ENCODE data around the gene SLC4A8.

Gene SLC4A8

DNA sequence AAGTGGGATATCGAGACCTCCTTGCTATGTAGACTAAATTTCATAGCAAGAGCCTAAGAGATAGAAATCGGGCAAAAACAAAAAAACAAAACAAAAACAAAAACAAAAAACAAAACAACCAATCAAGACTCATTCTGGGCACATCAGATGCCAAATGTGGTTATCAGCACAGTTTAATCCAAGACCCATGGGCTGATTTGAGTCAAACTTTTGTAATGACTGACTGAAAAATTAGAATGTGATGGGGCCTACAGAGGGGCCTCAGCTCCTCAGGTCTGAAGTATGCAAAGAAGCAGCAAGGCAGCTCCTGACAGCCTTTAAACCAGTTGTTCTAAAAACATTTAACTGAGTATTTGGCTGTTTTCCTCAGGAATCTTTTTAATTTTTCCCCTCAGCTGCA is 49.3 kb downstream of the SLC4A8 start:
- no peak overlapping the region for H3K4me2 ChIP-seq (ENCODE audit: low read length, poor library complexity, severe bottlenecking)
- DNase-seq = no peak
- no peak overlapping the region for H3K27ac ChIP-seq (ENCODE audit: low read length, poor library complexity, severe bottlenecking)
- H4K91ac ChIP-seq (ENCODE audit: low read length) = no peak overlapping the region
- H3K9ac ChIP-seq (ENCODE audit: low read length) = no peak overlapping the region
- H3K4ac ChIP-seq (ENCODE audit: low read depth in 1 of 2, low read length in 2 of 2) = no peak overlapping the region
- no peak overlapping the region for H2AFZ ChIP-seq (ENCODE audit: low read depth, low read length)
- H3K23ac ChIP-seq (ENCODE audit: low read length in 2 of 2) = no peak overlapping the region
- H2BK12ac ChIP-seq (ENCODE audit: low read length in 2 of 2) = no peak overlapping the region
- H3K36me3 ChIP-seq (ENCODE audit: control insufficient read depth in 1 of 2, insufficient read depth in 2 of 2, low read depth in 1 of 2, low read length in 2 of 2) = no peaks in the 10 kb centered on the region
- no peaks in the 10 kb centered on the region for H3K27me3 ChIP-seq (ENCODE audit: control insufficient read depth in 1 of 2, insufficient read depth in 1 of 2, low read length in 2 of 2)
- H2BK120ac ChIP-seq (ENCODE audit: low read depth, low read length) = no peak overlapping the region
- no peak overlapping the region for H2AK5ac ChIP-seq (ENCODE audit: low read length, severe bottlenecking)
- no peak overlapping the region for H3K4me3 ChIP-seq (ENCODE audit: insufficient read depth in 1 of 2, low read depth in 1 of 2, low read length in 2 of 2)
- H3K4me1 ChIP-seq (ENCODE audit: control insufficient read depth, insufficient read depth, low read depth, low read length) = no peaks in the 10 kb centered on the region
- H2BK15ac ChIP-seq (ENCODE audit: low read depth, poor library complexity, severe bottlenecking) = no peak overlapping the region
- no peak overlapping the region for H4K8ac ChIP-seq (ENCODE audit: low read length)
- no peak overlapping the region for H2BK5ac ChIP-seq (ENCODE audit: low read depth, low read length, poor library complexity, severe bottlenecking)
- no peak overlapping the region for H3K18ac ChIP-seq (ENCODE audit: low read depth in 1 of 2, low read length in 2 of 2)
- no peaks in the 10 kb centered on the region for H3K9me3 ChIP-seq (ENCODE audit: control insufficient read depth, low read length)
- 100% methylated on average over 2 of the region's 2 CpGs for WGBS
- H3K79me1 ChIP-seq (replicated peaks; ENCODE audit: low read length, poor library complexity, severe bottlenecking) = no peaks in the 10 kb centered on the region
- no peak overlapping the region for H3K14ac ChIP-seq (ENCODE audit: low read length in 2 of 2)

DNA sequence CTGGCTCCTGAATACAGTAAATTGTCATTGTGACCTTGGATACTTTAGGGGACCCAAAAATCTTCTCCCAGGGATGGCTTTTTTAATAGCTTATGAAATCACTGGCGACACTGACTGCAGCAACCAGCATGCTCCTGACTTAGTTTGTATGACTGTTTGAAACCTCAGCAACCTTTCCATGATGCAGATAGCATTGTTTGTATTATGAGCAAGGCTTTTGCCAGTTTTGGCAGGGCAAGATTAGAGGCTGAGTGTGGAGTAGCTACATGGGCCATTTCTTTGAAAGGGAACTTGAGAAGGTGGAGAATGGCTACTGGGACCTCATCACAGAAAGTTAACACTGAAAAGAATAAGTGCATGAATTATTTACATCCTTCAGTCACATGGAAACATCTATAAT is 50.9 kb downstream of the SLC4A8 start:
- H3K4me2 ChIP-seq (ENCODE audit: low read length, poor library complexity, severe bottlenecking) = no peak overlapping the region
- H3K79me1 ChIP-seq (replicated peaks; ENCODE audit: low read length, poor library complexity, severe bottlenecking) = no peaks in the 10 kb centered on the region
- no peak overlapping the region for H2AK5ac ChIP-seq (ENCODE audit: low read length, severe bottlenecking)
- no peaks in the 10 kb centered on the region for H3K27me3 ChIP-seq (ENCODE audit: control insufficient read depth in 1 of 2, insufficient read depth in 1 of 2, low read length in 2 of 2)
- H3K23ac ChIP-seq (ENCODE audit: low read length in 2 of 2) = no peak overlapping the region
- H2BK5ac ChIP-seq (ENCODE audit: low read depth, low read length, poor library complexity, severe bottlenecking) = no peak overlapping the region
- no peaks in the 10 kb centered on the region for H3K36me3 ChIP-seq (ENCODE audit: control insufficient read depth in 1 of 2, insufficient read depth in 2 of 2, low read depth in 1 of 2, low read length in 2 of 2)
- no peak overlapping the region for H3K4ac ChIP-seq (ENCODE audit: low read depth in 1 of 2, low read length in 2 of 2)
- H3K4me1 ChIP-seq (ENCODE audit: control insufficient read depth, insufficient read depth, low read depth, low read length) = no peaks in the 10 kb centered on the region
- no peak overlapping the region for H2AFZ ChIP-seq (ENCODE audit: low read depth, low read length)
- H3K27ac ChIP-seq (ENCODE audit: low read length, poor library complexity, severe bottlenecking) = no peak overlapping the region
- H4K91ac ChIP-seq (ENCODE audit: low read length) = no peak overlapping the region
- H2BK120ac ChIP-seq (ENCODE audit: low read depth, low read length) = no peak overlapping the region
- H3K18ac ChIP-seq (ENCODE audit: low read depth in 1 of 2, low read length in 2 of 2) = no peak overlapping the region
- no peak overlapping the region for H3K4me3 ChIP-seq (ENCODE audit: insufficient read depth in 1 of 2, low read depth in 1 of 2, low read length in 2 of 2)
- H4K8ac ChIP-seq (ENCODE audit: low read length) = no peak overlapping the region
- H3K9ac ChIP-seq (ENCODE audit: low read length) = no peak overlapping the region
- no peak overlapping the region for H2BK15ac ChIP-seq (ENCODE audit: low read depth, poor library complexity, severe bottlenecking)
- H2BK12ac ChIP-seq (ENCODE audit: low read length in 2 of 2) = no peak overlapping the region
- 100% methylated on average over 1 of the region's 1 CpG for WGBS
- no peak for DNase-seq
- H3K14ac ChIP-seq (ENCODE audit: low read length in 2 of 2) = no peak overlapping the region
- no peaks in the 10 kb centered on the region for H3K9me3 ChIP-seq (ENCODE audit: control insufficient read depth, low read length)

DNA sequence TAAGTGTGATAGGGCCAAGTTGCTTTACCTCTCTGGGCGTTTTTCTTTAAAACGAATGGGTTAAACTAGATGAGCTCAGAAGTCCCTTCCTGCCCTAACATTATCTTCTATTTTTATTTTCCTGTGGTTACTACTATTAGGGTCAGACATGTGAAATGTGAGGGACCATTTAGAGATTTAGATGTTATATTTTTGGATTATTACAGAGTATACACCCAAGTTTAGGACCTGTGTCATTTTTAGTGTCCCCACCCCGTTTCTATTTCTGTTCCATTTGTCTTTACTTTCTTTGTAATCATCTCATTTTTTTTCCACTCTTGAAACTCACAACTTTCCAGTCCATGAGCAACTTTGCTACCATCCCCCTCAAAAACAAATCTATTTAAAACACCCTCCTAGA is 56.3 kb downstream of the SLC4A8 start:
- H3K79me1 ChIP-seq (replicated peaks; ENCODE audit: low read length, poor library complexity, severe bottlenecking) = no peaks in the 10 kb centered on the region
- no peak overlapping the region for H3K23ac ChIP-seq (ENCODE audit: low read length in 2 of 2)
- no peak overlapping the region for H2BK5ac ChIP-seq (ENCODE audit: low read depth, low read length, poor library complexity, severe bottlenecking)
- H2BK15ac ChIP-seq (ENCODE audit: low read depth, poor library complexity, severe bottlenecking) = no peak overlapping the region
- DNase-seq = no peak
- H2BK12ac ChIP-seq (ENCODE audit: low read length in 2 of 2) = no peak overlapping the region
- no peak overlapping the region for H3K14ac ChIP-seq (ENCODE audit: low read length in 2 of 2)
- no peak overlapping the region for H3K4me3 ChIP-seq (ENCODE audit: insufficient read depth in 1 of 2, low read depth in 1 of 2, low read length in 2 of 2)
- no peak overlapping the region for H3K4me2 ChIP-seq (ENCODE audit: low read length, poor library complexity, severe bottlenecking)
- WGBS = 84% methylated on average over 2 of the region's 3 CpGs
- no peaks in the 10 kb centered on the region for H3K9me3 ChIP-seq (ENCODE audit: control insufficient read depth, low read length)
- no peak overlapping the region for H4K8ac ChIP-seq (ENCODE audit: low read length)
- H3K9ac ChIP-seq (ENCODE audit: low read length) = no peak overlapping the region
- H3K18ac ChIP-seq (ENCODE audit: low read depth in 1 of 2, low read length in 2 of 2) = no peak overlapping the region
- no peak overlapping the region for H3K27ac ChIP-seq (ENCODE audit: low read length, poor library complexity, severe bottlenecking)
- H3K36me3 ChIP-seq (ENCODE audit: control insufficient read depth in 1 of 2, insufficient read depth in 2 of 2, low read depth in 1 of 2, low read length in 2 of 2) = no peaks in the 10 kb centered on the region
- H2AFZ ChIP-seq (ENCODE audit: low read depth, low read length) = no peak overlapping the region
- no peaks in the 10 kb centered on the region for H3K4me1 ChIP-seq (ENCODE audit: control insufficient read depth, insufficient read depth, low read depth, low read length)
- no peak overlapping the region for H2BK120ac ChIP-seq (ENCODE audit: low read depth, low read length)
- no peak overlapping the region for H3K4ac ChIP-seq (ENCODE audit: low read depth in 1 of 2, low read length in 2 of 2)
- H2AK5ac ChIP-seq (ENCODE audit: low read length, severe bottlenecking) = no peak overlapping the region
- no peak overlapping the region for H4K91ac ChIP-seq (ENCODE audit: low read length)
- peaks cover 0 to 3% of the 10 kb centered on the region in 2 experiments for H3K27me3 ChIP-seq (ENCODE audit: control insufficient read depth in 1 of 2, insufficient read depth in 1 of 2, low read length in 2 of 2)

DNA sequence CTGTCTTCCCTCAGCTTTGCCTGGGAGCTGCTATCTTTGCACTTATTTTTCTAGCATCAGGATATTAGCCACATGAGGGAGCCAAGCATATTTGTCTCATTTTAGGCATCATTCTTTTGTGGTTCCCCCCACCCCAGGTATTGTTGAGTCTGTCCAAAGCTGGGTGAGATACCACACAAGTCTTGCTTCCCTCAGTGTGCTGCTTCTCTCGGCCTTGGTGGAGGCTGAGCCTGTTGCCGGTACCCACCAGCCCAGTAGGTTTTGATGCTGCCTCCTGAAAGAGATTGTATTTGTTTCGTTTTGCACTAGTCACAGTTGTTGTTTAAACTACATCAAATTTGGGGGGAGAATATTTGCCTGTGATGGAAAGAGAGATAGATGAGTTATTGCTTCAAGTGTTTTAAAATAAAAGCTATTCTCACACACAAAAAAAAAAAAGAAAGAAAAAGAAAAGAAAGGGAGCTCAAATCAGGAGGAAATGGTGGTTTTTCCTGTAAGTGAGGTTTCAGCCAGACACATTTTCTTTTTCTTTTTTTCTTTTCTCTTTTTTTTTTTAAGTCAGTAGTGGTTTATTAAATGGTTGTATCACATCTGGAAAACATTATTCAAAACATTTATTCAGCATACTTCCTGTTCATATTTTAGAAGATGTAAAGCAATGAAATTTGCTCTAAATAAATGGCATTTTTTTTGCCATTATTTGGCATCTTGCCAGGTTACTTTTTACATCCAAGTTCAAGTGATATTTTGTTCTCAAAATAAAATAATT is 58.5 kb downstream of the SLC4A8 start:
- H3K14ac ChIP-seq (ENCODE audit: low read length in 2 of 2) = no peak overlapping the region
- no peak overlapping the region for H3K18ac ChIP-seq (ENCODE audit: low read depth in 1 of 2, low read length in 2 of 2)
- H2BK5ac ChIP-seq (ENCODE audit: low read depth, low read length, poor library complexity, severe bottlenecking) = no peak overlapping the region
- H3K9ac ChIP-seq (ENCODE audit: low read length) = peak overlapping the region; percentile 28
- H3K27me3 ChIP-seq (ENCODE audit: control insufficient read depth in 1 of 2, insufficient read depth in 1 of 2, low read length in 2 of 2) = peaks cover 0 to 10% of the 10 kb centered on the region in 2 experiments
- H2AFZ ChIP-seq (ENCODE audit: low read depth, low read length) = no peak overlapping the region
- no peak overlapping the region for H2AK5ac ChIP-seq (ENCODE audit: low read length, severe bottlenecking)
- no peak overlapping the region for H2BK15ac ChIP-seq (ENCODE audit: low read depth, poor library complexity, severe bottlenecking)
- no peak overlapping the region for H3K4me3 ChIP-seq (ENCODE audit: insufficient read depth in 1 of 2, low read depth in 1 of 2, low read length in 2 of 2)
- no peak for DNase-seq
- no peaks in the 10 kb centered on the region for H3K9me3 ChIP-seq (ENCODE audit: control insufficient read depth, low read length)
- no peak overlapping the region for H3K4ac ChIP-seq (ENCODE audit: low read depth in 1 of 2, low read length in 2 of 2)
- H3K4me2 ChIP-seq (ENCODE audit: low read length, poor library complexity, severe bottlenecking) = no peak overlapping the region
- H3K27ac ChIP-seq (ENCODE audit: low read length, poor library complexity, severe bottlenecking) = no peak overlapping the region
- H2BK120ac ChIP-seq (ENCODE audit: low read depth, low read length) = no peak overlapping the region
- no peaks in the 10 kb centered on the region for H3K79me1 ChIP-seq (replicated peaks; ENCODE audit: low read length, poor library complexity, severe bottlenecking)
- H3K4me1 ChIP-seq (ENCODE audit: control insufficient read depth, insufficient read depth, low read depth, low read length) = no peaks in the 10 kb centered on the region
- no peak overlapping the region for H3K23ac ChIP-seq (ENCODE audit: low read length in 2 of 2)
- no peak overlapping the region for H4K91ac ChIP-seq (ENCODE audit: low read length)
- H4K8ac ChIP-seq (ENCODE audit: low read length) = no peak overlapping the region
- H3K36me3 ChIP-seq (ENCODE audit: control insufficient read depth in 1 of 2, insufficient read depth in 2 of 2, low read depth in 1 of 2, low read length in 2 of 2) = no peaks in the 10 kb centered on the region
- H2BK12ac ChIP-seq (ENCODE audit: low read length in 2 of 2) = no peak overlapping the region
- 95% methylated on average over 3 of the region's 3 CpGs for WGBS
